Esophagus mucosa (tissue), 1 donor: Measurements from ENCODE around the gene GPR31. TPM values are rescaled to one million over a fixed set of nuclear protein-coding genes. Genes with fewer than 3 reads are reported as not detected.

Experiments used
- ATAC-seq: fragments of 200-7000 bp; cut with Tn5 transposase; one replicate; pipeline ENCODE4 v1.9.1; 2020
- total RNA-seq: library from RNA; stranded (reverse); gene quantifications from one replicate; pipeline ENCODE4 v1.2.4, GENCODE V29; 2023
- donor health status: DM: yes; HTN: yes; CAD: no.

GPR31 gene
- total RNA-seq, 1 donor from 2014 or later: not detected

GRCh38 chr6:167116838-167117228, 40.9 kb downstream of the GPR31 start:
- no peak for ATAC-seq

GRCh38 chr6:167116109-167116837, 41.5 kb downstream of the GPR31 start:
- ATAC-seq: no peak

- ATAC-seq: no peak
Measured at GRCh38 chr6:167115054-167115453, 42.7 kb downstream of the GPR31 start.

- peak; percentile 82 for ATAC-seq
Measured at GRCh38 chr6:167113935-167114910, 43.6 kb downstream of the GPR31 start.

- ATAC-seq: peak; percentile 55
Measured at GRCh38 chr6:167113047-167113754, 44.6 kb downstream of the GPR31 start.

- no peak for ATAC-seq
Measured at GRCh38 chr6:167112421-167112820, 45.4 kb downstream of the GPR31 start.

GRCh38 chr6:167111597-167111996, 46.2 kb downstream of the GPR31 start:
- no peak for ATAC-seq

- no peak for ATAC-seq
Measured at GRCh38 chr6:167109651-167110050, 48.1 kb downstream of the GPR31 start.

GRCh38 chr6:167108278-167108677, 49.5 kb downstream of the GPR31 start:
- ATAC-seq: no peak

GRCh38 chr6:167107787-167108186, 50.0 kb downstream of the GPR31 start:
- ATAC-seq: no peak

GRCh38 chr6:167106406-167106805, 51.4 kb downstream of the GPR31 start:
- no peak for ATAC-seq

Other genes starting within 250 kb of the GPR31 start
- gene RNASET2, start 201.4 kb downstream of the GPR31 start, total RNA-seq: 23.6 TPM
- 10.8 TPM for gene CEP43, start 158.6 kb downstream of the GPR31 start, total RNA-seq
- not detected for gene CCR6, start 34.9 kb downstream of the GPR31 start, total RNA-seq
- 4.5 TPM for gene UNC93A, start 133.3 kb upstream of the GPR31 start, total RNA-seq
- not detected for gene TTLL2, start 167.1 kb upstream of the GPR31 start, total RNA-seq